Esophagus squamous epithelium (tissue), 5 donors: Measurements from ENCODE around the gene TXNRD1. TPM values are rescaled to one million over a fixed set of nuclear protein-coding genes. Genes with fewer than 3 reads are reported as not detected.

ENCODE experiments used
- DNase-seq: peaks from one replicate; lab custom pipeline; 2025; lab: John Stamatoyannopoulos, UW
- H3K27ac ChIP-seq, 4 donors: fragments of 200-600 bp; sonication (generic); one replicate each; pipeline ENCODE4 v1.5.1; 2016 to 2019; ENCODE audit warnings: mild to moderate bottlenecking in 1 of 4
- H3K27me3 ChIP-seq, 4 donors: fragments of 200-600 bp; sonication (generic); 1 replicate in 3 of 4; 2 replicates in 1 of 4; pipeline versions ENCODE4 v1.5.1 to v1.6.0; 2017 to 2021; ENCODE audit warnings: antibody characterized with exemption in 1 of 4
- H3K36me3 ChIP-seq, 3 donors: fragments of 200-600 bp; sonication (generic); one replicate each; pipeline ENCODE4 v1.5.1; 2016 to 2019
- H3K4me1 ChIP-seq, 3 donors: fragments of 200-600 bp; sonication (generic); one replicate each; pipeline ENCODE4 v1.5.1; 2017 to 2019
- H3K4me3 ChIP-seq, 4 donors: fragments of 200-600 bp; sonication (generic); 1 replicate in 3 of 4; 2 replicates in 1 of 4; pipeline ENCODE4 v1.5.1; 2016 to 2019; ENCODE audit warnings: mild to moderate bottlenecking in 2 of 4, moderate library complexity in 1 of 4
- H3K9me3 ChIP-seq, 3 donors: fragments of 200-600 bp; sonication (generic); one replicate each; pipeline ENCODE4 v1.5.1; 2016 to 2019
- CTCF ChIP-seq, 6 experiments: fragments of 450-650 bp in 4 of 6; fragments of 200-600 bp in 2 of 6; sonication (generic) in 2 of 6; IDR thresholded peaks; one replicate each; pipeline ENCODE4 v1.5.1; 2016 to 2019; ENCODE audit warnings: antibody characterized with exemption in 6 of 6, mild to moderate bottlenecking in 4 of 6, moderate library complexity in 4 of 6
- POLR2A ChIP-seq, 4 donors: fragments of 450-650 bp; IDR thresholded peaks; one replicate each; pipeline ENCODE4 v1.6.1; 2017; ENCODE audit warnings: antibody characterized with exemption in 4 of 4, mild to moderate bottlenecking in 4 of 4, moderate library complexity in 3 of 4
- WGBS, 2 donors: methylation state at CpG; one replicate each; pipeline ENCODE4 v1.1.5; 2018; 5-methylcytosine and 5-hydroxymethylcytosine counted together
- intact Hi-C: fragments of 100-400 bp; cut with DNase I; formaldehyde crosslinking; loops from one replicate; pipeline ENCODE4 v1.15.0; 2022
- total RNA-seq, 4 donors: library from RNA; depleted of rRNA; stranded (reverse); fragments of >200 nt; gene quantifications; one replicate each; pipeline ENCODE4 v1.1.0, GENCODE V29; 2016
- donor health status: DM: yes; HTN: yes; CAD: no.

The TXNRD1 gene
- total RNA-seq, 4 donors from 2014 or later, result 40.6 to 125 (median 82.0) TPM

GRCh38 chr12:104374071-104374470, 158.5 kb downstream of the TXNRD1 start:
- intact Hi-C loops, result no loop called here
- H3K27ac ChIP-seq, result no peak overlapping the region
- no peaks in the 10 kb centered on the region for H3K4me1 ChIP-seq
- H3K27me3 ChIP-seq, result no peaks in the 10 kb centered on the region
- no peak for DNase-seq
- TF ChIP-seq POLR2A (IDR thresholded peaks at IDR 0.05) (no peak), CTCF (IDR thresholded peaks at IDR 0.05) (no peak)
- no peaks in the 10 kb centered on the region for H3K36me3 ChIP-seq
- WGBS, 2 donors, result 76 to 88% methylated on average over 2 of the region's 2 CpGs
- H3K9me3 ChIP-seq, result peaks cover 0 to 12% (median 8%) of the 10 kb centered on the region in 3 donors
- H3K4me3 ChIP-seq, result no peak overlapping the region

GRCh38 chr12:104374806-104375205, 159.2 kb downstream of the TXNRD1 start:
- Histone ChIP-seq H3K27me3 (no peaks in the 10 kb centered on the region), H3K36me3 (no peaks in the 10 kb centered on the region), H3K9me3 (peaks cover 0 to 5% (median 2%) of the 10 kb centered on the region in 3 donors), H3K4me3 (no peak overlapping the region), H3K27ac (no peak overlapping the region), H3K4me1 (no peaks in the 10 kb centered on the region)
- intact Hi-C loops, result loop anchor here (5.0 kb wide), 1 partner anchor 677 kb away; no protein-coding TSS in a partner anchor
- WGBS, 2 donors, result 76 to 98% methylated on average over 3 of the region's 6 CpGs
- no peak for TF ChIP-seq POLR2A (IDR thresholded peaks at IDR 0.05)
- TF ChIP-seq CTCF (IDR thresholded peaks at IDR 0.05), result no peak
- DNase-seq, result no peak

- no peak overlapping the region for H3K27ac ChIP-seq
- intact Hi-C loops, result loop anchor here (5.0 kb wide), 1 partner anchor 677 kb away; no protein-coding TSS in a partner anchor
- H3K27me3 ChIP-seq, result peaks cover 0 to under 1% (median 0%) of the 10 kb centered on the region in 4 donors
- no peaks in the 10 kb centered on the region for H3K36me3 ChIP-seq
- no peak overlapping the region for H3K4me3 ChIP-seq
- no peak for TF ChIP-seq CTCF (IDR thresholded peaks at IDR 0.05)
- TF ChIP-seq POLR2A (IDR thresholded peaks at IDR 0.05), result no peak
- WGBS, 2 donors, result 62 to 70% methylated on average over 3 to 4 of the region's 4 CpGs
- H3K9me3 ChIP-seq, result no peaks in the 10 kb centered on the region
- no peak for DNase-seq
- no peaks in the 10 kb centered on the region for H3K4me1 ChIP-seq
These were observed 160.2 kb downstream of the TXNRD1 start for GRCh38 chr12:104375775-104376174.

- no peaks in the 10 kb centered on the region for H3K9me3 ChIP-seq
- WGBS, 2 donors, result 80 to 86% methylated on average over 12 of the region's 18 CpGs
- no peak for DNase-seq
- intact Hi-C loops, result loop anchor here (5.0 kb wide), 1 partner anchor 675 kb away; no protein-coding TSS in a partner anchor
- no peak overlapping the region for H3K4me3 ChIP-seq
- no peaks in the 10 kb centered on the region for H3K36me3 ChIP-seq
- TF ChIP-seq CTCF (IDR thresholded peaks at IDR 0.05), result no peak
- no peak for TF ChIP-seq POLR2A (IDR thresholded peaks at IDR 0.05)
- peaks cover 0 to 4% (median 2%) of the 10 kb centered on the region in 3 donors for H3K4me1 ChIP-seq
- peaks cover 0 to 10% (median 0%) of the 10 kb centered on the region in 4 donors for H3K27me3 ChIP-seq
- H3K27ac ChIP-seq, result no peak overlapping the region
These were observed 161.3 kb downstream of the TXNRD1 start for GRCh38 chr12:104376650-104377513.

- H3K9me3 ChIP-seq, result no peaks in the 10 kb centered on the region
- TF ChIP-seq CTCF (IDR thresholded peaks at IDR 0.05), result no peak
- H3K27me3 ChIP-seq, result peaks cover 0 to 10% (median 0%) of the 10 kb centered on the region in 4 donors
- H3K36me3 ChIP-seq, result no peaks in the 10 kb centered on the region
- 64 to 71% methylated on average over 5 of the region's 5 CpGs for WGBS, 2 donors
- H3K27ac ChIP-seq, result no peak overlapping the region
- H3K4me3 ChIP-seq, result no peak overlapping the region
- DNase-seq, result no peak
- H3K4me1 ChIP-seq, result peaks cover 0 to 9% (median 5%) of the 10 kb centered on the region in 3 donors
- intact Hi-C loops, result loop anchor here (5.0 kb wide), 1 partner anchor 675 kb away; no protein-coding TSS in a partner anchor
These were observed 161.9 kb downstream of the TXNRD1 start for GRCh38 chr12:104377514-104377812.
